Measurements from ENCODE around the gene ANO7. TPM values are rescaled to one million over a fixed set of nuclear protein-coding genes. Genes with fewer than 3 reads are reported as not detected.

ANO7 gene
- total RNA-seq, 2 donors from 2014 or later = 140 to 187 TPM

DNA sequence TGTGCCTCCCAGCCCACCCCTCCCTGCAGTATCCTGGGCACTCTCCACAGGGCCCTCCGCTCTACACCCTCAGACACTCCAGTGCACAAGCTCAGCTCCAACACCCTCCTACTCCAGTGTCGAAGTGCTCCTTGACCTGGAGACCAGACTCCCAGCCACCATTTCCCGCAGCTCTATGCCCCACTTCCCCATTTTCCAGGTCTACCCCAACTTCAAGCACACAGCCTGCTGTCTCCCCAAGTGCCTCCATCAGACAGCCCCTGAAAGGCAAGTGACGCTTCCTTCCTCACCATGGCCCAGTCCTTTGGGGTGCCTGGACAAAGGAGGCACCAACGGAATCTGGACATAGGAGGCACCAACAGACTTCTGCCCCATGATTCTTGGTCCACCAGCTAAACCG, 46.4 kb upstream of the ANO7 start:
- H3K4me1 ChIP-seq (replicated peaks) = no peaks in the 10 kb centered on the region
- H3K4me3 ChIP-seq = no peak overlapping the region
- H3K27ac ChIP-seq = no peak overlapping the region
- H3K27me3 ChIP-seq (replicated peaks; ENCODE audit: insufficient read depth) = no peaks in the 10 kb centered on the region
- DNase-seq (ENCODE audit: low spot score) = no peak
- H3K9me3 ChIP-seq = no peaks in the 10 kb centered on the region
- H3K36me3 ChIP-seq = no peaks in the 10 kb centered on the region
- intact Hi-C loops (cut with DNase I) = no loop called here
- TF ChIP-seq CTCF (IDR thresholded peaks at IDR 0.05) (no peak), POLR2A (IDR thresholded peaks at IDR 0.05) (no peak), POLR2AphosphoS5 (IDR thresholded peaks at IDR 0.05) (no peak)
- 98% methylated on average over 6 of the region's 6 CpGs for WGBS

- Histone ChIP-seq H3K27ac (no peak overlapping the region), H3K36me3 (no peaks in the 10 kb centered on the region), H3K4me1 (replicated peaks) (no peaks in the 10 kb centered on the region), H3K9me3 (no peaks in the 10 kb centered on the region), H3K4me3 (no peak overlapping the region), H3K27me3 (replicated peaks; ENCODE audit: insufficient read depth) (no peaks in the 10 kb centered on the region)
- TF ChIP-seq POLR2AphosphoS5 (IDR thresholded peaks at IDR 0.05) = no peak
- intact Hi-C loops (cut with DNase I) = no loop called here
- no peak for DNase-seq (ENCODE audit: low spot score)
- 93% methylated on average over 9 of the region's 9 CpGs for WGBS
These were observed 45.9 kb upstream of the ANO7 start for GRCh38 chr2:241142593-241142992.

GRCh38 chr2:241146286-241146685, 42.2 kb upstream of the ANO7 start:
- peaks cover 4% of the 10 kb centered on the region for H3K4me1 ChIP-seq (replicated peaks)
- no peak overlapping the region for H3K4me3 ChIP-seq
- no peak for DNase-seq (ENCODE audit: low spot score)
- no peaks in the 10 kb centered on the region for H3K9me3 ChIP-seq
- no peaks in the 10 kb centered on the region for H3K27me3 ChIP-seq (replicated peaks; ENCODE audit: insufficient read depth)
- no peak overlapping the region for H3K27ac ChIP-seq
- no peaks in the 10 kb centered on the region for H3K36me3 ChIP-seq
- TF ChIP-seq POLR2A (IDR thresholded peaks at IDR 0.05) (no peak), POLR2AphosphoS5 (IDR thresholded peaks at IDR 0.05) (no peak), CTCF (IDR thresholded peaks at IDR 0.05) (no peak)
- WGBS = 75% methylated on average over 4 of the region's 4 CpGs
- intact Hi-C loops (cut with DNase I) = loop anchor here (5.0 kb wide), 1 partner anchor 71 kb away; no protein-coding TSS in a partner anchor

- Histone ChIP-seq H3K4me1 (replicated peaks) (peaks cover 5% of the 10 kb centered on the region), H3K4me3 (no peak overlapping the region), H3K36me3 (no peaks in the 10 kb centered on the region), H3K9me3 (no peaks in the 10 kb centered on the region), H3K27me3 (replicated peaks; ENCODE audit: insufficient read depth) (no peaks in the 10 kb centered on the region), H3K27ac (no peak overlapping the region)
- TF ChIP-seq POLR2AphosphoS5 (IDR thresholded peaks at IDR 0.05) (no peak), CTCF (IDR thresholded peaks at IDR 0.05) (no peak), POLR2A (IDR thresholded peaks at IDR 0.05) (no peak)
- intact Hi-C loops (cut with DNase I) = loop anchor here (5.0 kb wide), 1 partner anchor 70 kb away; no protein-coding TSS in a partner anchor
- WGBS = 94% methylated on average over 3 of the region's 3 CpGs
- DNase-seq (ENCODE audit: low spot score) = no peak
These were observed 41.1 kb upstream of the ANO7 start for GRCh38 chr2:241147336-241147735.

DNA sequence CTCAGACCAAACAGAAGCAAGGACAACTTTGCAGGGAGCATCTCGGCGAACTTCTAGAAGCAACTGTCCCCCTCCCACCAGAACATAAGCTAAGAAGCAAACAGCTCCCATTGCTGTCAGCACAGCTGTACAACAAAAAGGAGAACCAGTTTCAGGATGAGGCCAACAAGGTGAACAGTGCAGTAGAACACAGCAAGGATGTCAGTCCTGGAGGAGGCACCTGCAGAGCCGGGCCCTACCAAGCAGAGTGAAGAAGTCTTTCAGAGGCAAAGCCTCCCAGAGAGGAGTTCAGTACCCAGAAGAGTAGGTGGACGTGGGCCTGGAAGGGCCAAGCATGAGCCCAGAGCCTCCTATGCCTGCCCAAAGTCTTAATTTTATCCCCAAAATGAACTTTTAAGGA, 40.2 kb upstream of the ANO7 start:
- no peak for TF ChIP-seq POLR2AphosphoS5 (IDR thresholded peaks at IDR 0.05)
- TF ChIP-seq POLR2A (IDR thresholded peaks at IDR 0.05) = no peak
- TF ChIP-seq CTCF (IDR thresholded peaks at IDR 0.05) = no peak

More for the DNA sequence above, 40.2 kb upstream of the ANO7 start:
- H3K27me3 ChIP-seq (replicated peaks; ENCODE audit: insufficient read depth) = no peaks in the 10 kb centered on the region
- peaks cover 5% of the 10 kb centered on the region for H3K4me1 ChIP-seq (replicated peaks)
- intact Hi-C loops (cut with DNase I) = loop anchor here (5.0 kb wide), 1 partner anchor 69 kb away; no protein-coding TSS in a partner anchor
- H3K4me3 ChIP-seq = peak overlapping the region; percentile 67 to 98
- WGBS = 85% methylated on average over 4 of the region's 4 CpGs
- no peak overlapping the region for H3K27ac ChIP-seq
- no peak for DNase-seq (ENCODE audit: low spot score)
- H3K9me3 ChIP-seq = no peaks in the 10 kb centered on the region
- no peaks in the 10 kb centered on the region for H3K36me3 ChIP-seq

All from prostate gland (tissue), 2 donors.